Dedifferentiated amniotic fluid mesenchymal stem cell (primary cell): ENCODE measurements around the gene TMEM255B.
"Not testable (repeated sequence)": the region's sequence is repeated elsewhere in the genome, so short reads cannot be mapped to it uniquely, and the experiment has no call there.

ENCODE experiments used
- DNase-seq: peaks from one replicate; pipeline ENCODE4 v3.0.0-alpha.2; 2016; ENCODE audit errors: extremely low spot score

The TMEM255B gene

DNA sequence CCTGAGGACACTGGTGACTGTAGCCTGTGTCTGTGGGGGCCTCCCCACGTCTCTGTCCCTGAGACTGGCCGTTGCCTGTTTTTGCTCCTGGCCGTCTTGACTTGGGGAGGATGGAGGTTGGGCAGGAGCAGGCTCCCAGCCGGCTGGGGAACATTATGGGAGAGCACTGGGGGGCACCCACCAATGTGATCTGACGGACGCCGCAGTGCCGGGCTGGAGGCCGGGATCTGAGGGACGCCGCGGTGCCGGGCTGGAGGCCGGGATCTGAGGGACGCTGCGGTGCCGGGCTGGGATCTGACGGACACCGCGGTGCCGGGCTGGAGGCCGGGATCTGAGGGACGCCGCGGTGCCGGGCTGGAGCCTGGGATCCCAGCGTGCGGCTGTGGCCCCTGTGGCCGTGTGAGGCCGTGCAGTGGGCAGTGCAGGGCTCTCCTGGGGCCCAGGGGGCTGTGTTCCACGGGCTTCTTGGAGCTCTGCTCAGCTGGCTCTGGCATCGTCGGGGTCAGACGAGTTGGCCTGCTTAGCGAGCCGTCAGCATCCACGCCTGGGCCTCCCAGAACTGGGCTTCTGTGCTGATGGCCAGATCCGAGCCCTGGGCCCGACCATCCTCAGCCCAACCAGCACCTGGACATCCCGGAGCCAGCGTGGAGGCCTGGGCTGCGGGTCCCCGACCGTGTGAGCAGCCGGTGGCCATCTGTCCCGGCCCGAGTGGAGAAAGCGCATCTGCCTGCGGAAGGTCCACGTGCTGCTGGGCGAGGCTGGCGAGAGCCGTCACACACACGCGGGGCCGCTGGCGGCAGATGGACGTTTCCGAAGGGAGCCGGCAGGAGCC is 59.0 kb downstream of the TMEM255B start:
- DNase-seq, result no peak

DNA sequence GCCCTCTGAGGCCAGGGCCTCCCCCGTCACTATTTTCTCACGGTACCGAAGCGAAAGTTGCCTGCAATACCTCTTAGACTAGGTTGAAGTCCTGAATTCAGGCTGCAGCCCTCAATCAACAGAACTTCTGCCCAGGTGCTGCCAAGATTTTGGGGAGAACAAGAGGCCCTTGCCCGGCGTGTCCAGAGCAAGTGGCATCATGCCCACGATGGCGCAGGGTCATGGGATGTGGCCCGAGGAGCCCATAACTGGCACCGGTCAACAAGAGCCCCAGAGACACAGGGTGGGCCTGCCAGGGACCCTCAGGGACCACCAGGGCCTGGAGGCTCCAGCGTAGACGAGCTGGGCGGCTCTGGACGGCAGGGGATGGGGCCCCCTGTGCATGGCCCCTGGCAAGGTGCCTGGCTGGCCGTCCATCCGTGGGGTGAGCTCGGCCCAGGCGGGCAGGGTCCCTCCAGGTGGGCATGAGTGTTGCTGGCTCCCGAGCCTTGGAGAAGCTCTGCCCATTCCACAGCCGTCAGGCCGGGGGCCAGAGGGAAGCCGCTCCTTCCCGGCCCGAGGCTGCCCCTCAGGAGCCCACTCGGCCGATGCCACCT is 59.8 kb downstream of the TMEM255B start:
- DNase-seq, result no peak

DNA sequence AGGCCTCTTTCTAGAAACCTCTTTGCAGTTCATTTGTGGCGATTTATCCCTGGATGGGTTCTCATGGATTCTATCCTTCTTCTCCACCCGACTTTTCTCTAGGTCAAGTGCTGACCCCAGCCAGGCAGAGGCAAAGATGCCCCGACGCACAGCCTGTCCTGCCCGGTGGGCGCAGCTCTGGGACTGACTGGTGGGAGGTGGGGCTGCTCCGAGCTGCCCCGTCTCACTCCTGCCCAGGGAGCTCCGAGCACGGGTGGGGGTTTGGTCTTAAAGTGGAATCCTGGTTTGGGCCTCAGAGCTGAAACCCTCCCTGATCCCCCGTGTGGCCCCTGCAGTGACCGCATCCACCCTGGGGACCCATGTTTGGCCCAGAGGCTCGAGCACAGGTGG is 60.3 kb downstream of the TMEM255B start:
- DNase-seq, result no peak

DNA sequence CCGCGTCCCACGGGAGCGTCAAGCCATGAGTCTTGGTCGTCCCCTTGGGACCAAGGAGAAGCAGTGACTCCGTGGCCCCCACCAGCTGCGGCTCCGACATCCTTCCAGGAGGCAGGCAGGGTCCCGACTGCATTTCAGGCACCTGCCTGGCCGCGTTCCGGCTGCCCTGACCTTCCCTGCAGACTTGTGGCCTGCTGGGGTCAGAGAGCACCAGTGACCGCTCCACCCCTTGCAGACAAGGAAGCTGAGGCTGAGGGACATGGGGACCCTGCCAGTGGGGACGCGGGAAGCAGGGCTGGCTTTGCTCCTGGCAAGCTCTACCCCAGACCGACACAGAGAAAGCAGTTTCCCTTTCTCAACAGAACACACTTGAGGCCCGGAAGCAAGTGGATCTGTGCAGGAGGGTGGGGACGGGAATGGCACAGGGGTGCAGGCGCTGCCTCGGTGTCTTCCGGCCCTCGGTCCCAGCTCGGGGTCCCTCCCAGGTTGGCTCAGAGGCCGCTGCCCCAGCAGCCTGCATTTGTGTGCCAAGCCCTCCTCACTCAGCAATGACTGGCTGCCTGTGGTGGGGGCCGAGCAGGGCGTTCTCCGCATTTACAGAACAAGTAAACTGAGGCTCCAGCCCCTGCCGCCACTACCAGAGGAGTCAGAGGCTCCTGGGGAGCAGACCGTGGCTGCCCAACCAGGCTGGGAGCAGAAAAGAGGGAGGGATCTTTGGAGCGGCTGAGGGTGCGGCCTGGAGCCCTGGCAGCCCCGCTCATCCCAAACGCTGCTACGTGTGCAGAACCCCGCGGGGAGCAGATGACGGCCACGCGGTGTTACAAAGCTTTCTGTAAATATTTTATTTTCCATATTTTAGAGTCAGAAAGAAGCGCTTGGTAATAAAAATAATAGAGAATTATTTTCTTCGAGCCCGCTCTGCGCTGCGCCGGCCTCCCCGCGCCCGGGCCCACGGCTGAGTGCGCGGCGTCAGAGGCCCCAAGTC is 61.0 kb downstream of the TMEM255B start:
- no peak for DNase-seq

DNA sequence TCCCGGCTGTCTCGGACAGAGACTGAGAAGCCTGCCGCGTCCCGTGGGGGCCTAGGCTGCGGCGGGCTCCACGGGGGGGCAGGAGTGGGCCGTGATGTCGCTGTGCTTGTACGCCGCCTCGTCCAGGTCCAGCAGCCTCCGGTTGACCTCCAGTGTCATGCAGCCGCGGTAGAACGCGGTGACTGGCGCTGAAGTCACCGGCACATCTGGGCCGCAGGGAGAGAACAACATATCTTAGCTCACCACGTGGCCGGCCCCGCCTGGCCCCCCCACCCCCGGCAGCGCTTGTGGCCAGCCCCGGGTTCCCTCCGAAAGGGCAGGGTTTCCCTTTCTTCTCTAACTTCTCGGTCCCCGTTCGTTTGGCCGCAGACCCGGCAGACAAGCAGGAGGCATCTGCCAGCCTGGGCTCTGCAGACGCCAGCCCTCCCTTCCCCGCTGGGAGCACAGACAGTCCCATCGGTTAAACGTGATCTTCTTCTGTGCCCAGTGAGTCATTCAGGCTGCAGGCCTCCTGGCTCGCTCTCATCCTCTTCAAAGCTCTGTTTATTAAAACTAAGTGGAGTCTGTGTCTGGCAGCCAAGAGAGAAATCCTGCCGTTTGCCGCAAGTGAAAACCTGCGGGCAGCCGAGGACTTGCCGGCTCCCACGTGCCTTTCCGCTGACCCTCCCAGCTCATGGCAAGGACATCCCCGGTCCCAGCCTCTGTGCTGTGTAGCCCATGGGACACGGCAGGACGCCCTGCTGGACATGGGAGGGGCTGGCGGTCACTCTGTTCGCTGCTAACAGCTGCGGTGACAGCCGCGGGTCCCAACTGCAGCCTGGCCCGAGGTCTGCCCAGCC is 62.0 kb downstream of the TMEM255B start:
- DNase-seq, result peak; percentile 92

DNA sequence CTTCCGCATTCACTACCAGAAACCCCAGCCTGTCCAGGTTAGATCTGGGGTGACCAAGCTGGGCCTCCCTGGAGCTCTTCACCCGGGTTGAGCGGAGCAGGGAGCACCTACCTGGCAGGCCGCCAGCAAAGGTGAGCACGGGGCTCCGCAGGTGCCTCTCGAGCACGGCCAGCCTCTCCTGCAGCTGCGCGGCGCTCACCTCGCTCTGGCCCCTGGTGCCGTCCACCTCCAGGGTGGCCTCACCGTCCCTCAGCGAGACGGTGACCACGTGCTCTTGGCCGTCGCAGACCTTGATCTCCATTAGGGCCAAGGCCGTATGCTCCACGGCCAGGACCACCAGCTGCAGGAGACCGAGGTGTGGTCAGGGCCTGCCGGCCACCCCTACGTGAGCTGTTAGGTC is 62.8 kb downstream of the TMEM255B start:
- DNase-seq, result no peak

DNA sequence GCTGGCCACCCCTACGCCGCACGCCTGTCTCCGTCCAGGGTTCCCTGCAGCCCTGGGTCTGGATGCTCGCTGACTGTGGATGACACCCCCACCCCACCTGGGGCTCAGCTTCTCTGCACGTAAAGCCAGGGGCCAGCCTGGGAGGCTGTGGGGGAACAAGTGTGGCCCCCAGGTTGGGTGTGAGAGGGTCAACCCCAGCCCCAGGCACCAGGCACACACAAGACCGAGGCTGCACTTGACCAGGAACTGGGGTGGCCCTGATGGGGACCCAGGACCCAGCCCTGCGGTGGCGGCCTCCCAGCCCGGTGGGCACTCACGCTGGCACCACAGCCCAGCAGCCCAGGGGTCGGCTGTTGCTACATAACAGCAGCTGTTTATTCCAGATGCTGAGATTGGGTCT is 63.2 kb downstream of the TMEM255B start:
- DNase-seq, result no peak

DNA sequence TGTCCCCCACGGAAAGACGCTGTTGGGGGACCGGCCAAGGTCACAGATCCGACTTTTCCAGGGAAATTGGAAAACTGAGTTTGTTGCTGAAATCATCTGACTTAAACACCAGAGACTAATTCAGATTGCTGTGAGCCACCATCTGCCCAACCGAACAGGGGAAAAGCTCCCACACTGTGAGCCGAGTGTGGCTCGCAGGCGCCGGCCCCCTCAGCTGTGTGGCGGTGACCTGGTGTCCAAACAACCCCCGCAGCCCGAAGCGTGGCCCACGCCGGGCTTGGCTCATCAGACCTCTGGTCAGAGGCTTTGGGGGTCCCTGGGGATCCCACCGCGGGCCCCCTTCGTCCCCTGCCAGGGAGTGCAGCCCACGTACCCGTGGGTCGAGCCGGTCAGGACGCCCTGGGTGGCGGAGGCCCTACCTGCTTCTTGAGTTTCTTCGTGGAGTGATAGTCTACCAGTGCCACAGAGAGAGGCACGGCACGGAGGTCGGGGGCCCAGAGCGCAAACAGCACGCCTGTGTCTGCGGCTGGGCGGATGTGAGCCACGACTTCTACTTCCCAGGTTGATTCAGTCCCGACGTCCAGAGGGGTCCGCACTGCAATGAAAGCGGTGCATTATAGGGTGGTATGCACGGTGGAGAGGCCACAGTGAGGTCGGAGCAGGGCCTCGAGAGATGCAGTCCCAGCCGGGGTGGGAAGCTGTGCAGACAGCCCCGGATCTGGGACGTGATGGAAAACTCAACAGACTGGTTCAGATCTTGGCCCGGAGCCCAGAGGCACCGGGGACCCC is 64.1 kb downstream of the TMEM255B start:
- DNase-seq, result no peak

DNA sequence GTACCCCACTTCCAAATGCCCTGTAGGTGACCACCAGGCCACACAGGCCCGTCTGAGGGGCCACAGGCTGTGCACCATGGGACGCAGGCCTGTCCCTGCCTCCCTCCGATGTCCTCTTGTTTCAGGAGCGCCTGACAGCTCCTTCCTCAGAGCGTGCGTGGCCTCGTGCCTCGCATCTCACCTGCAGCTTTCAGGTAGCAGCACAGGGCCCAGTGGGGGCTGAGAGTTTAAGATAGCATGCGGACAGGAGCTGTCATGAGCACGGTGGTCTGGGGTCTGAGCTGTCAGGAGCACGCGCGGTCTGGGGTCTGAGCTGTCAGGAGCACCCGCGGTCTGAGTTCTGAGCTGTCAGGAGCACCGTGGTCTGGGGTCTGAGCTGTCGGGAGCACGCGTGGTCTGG is 64.7 kb downstream of the TMEM255B start:
- DNase-seq, result no peak

DNA sequence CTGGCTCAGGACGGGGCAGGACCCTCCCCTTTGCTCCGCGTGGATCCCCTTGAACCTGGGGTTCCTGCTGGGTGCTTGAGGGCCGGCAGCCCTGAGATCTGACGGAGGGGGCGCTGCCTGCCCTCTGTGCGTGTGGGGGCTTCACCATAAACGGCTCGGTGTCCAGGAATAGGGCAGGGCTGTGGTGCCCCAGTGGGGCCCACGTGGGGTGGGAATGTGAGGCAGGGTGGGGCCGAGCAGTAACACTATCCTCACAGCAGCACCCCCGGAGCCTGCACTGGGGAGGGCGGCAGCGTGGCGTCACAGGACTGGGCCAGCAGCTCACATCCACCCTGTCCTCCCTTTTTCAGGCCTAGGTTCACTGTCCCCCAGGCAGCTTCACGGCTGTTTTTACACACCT is 66.8 kb downstream of the TMEM255B start:
- no peak for DNase-seq

DNA sequence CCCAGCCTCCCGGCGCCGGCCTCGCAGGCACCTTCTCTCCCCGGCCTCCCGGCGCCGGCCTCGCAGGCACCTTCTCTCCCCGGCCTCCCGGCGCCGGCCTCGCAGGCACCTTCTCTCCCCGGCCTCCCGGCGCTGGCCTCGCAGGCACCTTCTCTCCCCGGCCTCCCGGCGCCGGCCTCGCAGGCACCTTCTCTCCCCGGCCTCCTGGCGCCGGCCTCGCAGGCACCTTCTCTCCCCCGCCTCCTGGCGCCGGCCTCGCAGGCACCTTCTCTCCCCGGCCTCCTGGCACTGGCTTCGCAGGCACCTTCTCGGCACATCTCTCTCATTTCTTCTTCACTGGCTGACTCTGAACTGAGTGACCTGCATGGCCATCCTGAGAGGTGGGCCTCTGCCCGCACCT is 67.4 kb downstream of the TMEM255B start:
- DNase-seq, result not testable (repeated sequence)

DNA sequence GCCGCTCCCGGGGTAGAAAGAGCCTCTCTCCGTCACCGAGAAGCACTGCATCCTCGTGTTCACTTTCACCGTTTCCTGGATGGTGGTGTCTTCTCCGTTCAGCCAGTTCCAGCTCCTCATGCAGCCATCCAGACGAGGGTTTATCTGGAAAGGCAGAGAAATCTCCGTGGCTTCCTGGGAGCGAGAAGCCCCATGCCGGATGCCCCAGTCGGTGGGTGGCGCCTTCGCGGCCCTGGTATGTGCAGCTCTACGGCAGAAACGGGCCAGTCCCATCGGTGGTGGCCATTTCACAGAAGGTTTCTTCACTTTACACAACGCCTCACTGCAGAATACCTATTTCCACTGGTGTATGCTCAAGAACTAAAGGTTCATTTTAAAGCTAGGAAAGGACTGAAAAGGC is 68.0 kb downstream of the TMEM255B start:
- no peak for DNase-seq

DNA sequence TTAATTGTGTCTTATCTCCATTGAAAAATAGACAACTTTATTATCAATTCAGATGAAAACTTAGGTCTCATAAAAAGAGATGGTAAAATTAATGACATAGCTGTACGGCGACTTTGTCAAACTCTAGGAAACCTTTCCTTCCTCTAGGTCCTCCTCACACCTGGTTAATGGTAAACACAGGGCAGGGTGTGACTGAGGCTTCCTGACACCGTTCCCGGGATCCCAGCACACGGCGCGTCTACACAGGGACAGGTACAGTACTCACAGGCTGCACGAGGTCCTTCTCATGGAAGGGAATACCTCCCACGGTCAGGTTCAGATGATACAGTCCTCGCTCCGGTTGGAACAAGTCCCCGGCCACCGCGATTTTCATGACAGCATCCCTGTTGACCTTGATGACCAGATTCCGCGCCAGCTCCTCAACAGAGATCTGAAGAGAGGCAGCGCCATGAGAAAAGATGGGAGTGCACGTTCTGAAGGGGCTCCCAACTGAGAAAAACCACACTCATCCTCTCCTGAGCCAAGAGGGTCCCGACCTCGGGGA is 69.3 kb downstream of the TMEM255B start:
- DNase-seq, result no peak

DNA sequence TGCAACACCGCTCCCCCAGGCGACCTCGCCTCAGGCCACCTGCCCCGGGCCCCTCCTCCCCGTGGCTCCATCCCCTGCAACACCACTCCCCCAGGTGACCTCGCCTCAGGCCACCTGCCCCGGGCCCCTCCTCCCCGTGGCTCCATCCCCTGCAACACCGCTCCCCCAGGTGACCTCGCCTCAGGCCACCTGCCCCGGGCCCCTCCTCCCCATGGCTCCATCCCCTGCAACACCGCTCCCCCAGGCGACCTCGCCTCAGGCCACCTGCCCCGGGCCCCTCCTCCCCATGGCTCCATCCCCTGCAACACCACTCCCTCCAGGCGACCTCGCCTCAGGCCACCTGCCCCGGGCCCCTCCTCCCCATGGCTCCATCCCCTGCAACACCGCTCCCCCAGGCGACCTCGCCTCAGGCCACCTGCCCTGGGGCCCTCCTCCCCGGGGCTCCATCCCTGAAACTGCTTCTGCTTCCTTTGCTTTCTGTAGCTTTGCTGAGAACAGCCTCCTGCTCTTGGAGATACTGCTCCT is 71.5 kb downstream of the TMEM255B start:
- DNase-seq, result not testable (repeated sequence)

DNA sequence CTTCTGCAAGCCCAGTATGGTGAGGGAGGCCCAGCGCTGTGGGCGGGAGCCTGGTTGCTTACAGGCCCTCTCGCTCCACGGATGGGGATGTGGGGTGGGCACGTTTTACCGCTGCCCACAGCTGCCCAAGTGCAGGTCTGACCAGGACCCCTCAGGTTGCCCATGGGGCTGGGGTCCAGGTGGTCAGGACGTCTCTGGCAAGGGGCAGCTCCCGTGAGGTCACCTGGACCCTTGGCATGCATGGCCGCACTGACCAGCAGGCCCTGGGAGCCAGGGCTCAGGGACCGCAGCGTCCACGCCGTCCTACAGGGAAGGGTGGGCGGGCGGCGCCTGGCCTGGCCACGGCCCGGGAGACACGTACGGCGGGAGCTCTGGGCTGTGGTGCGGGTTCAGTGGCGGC is 72.0 kb downstream of the TMEM255B start:
- no peak for DNase-seq

DNA sequence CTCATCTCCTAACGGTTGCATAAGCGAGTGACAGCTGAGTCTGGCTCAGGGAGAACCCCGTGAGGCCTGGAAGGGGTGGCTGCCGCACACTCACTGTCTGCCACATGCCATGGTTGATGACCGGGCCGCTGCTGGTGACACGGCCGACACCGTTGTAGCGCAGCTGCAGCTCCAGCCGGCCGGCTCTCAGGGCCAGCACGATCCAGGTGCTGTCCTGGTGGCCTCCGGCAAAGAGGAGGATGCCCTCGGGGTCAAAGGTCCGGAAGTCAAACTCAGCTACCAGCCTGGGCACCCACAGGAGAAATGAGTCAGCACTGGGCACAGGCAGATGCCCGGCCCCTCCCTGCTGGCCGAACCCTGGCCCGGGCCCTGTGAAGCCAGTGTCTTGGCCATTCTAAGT is 73.2 kb downstream of the TMEM255B start:
- no peak for DNase-seq

DNA sequence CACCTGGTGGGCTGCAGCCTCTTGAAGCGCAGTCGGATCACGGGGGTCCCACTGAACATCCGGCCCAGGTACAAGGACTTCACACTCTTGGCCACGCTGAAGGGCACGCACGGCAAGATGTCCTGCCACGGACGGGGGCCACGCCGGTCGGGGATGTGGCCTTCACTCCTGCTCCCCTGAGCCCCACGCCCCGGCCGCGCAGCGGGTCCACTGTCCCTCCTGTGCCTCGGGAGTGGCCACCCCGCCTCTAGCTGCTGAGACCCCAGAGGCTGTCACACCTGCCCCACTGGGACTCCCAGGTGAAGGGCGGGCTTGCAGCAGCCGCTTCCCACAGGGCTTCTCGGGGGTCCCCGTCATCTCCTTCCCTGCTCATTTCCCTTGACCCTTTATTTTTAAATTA is 73.6 kb downstream of the TMEM255B start:
- DNase-seq, result no peak

DNA sequence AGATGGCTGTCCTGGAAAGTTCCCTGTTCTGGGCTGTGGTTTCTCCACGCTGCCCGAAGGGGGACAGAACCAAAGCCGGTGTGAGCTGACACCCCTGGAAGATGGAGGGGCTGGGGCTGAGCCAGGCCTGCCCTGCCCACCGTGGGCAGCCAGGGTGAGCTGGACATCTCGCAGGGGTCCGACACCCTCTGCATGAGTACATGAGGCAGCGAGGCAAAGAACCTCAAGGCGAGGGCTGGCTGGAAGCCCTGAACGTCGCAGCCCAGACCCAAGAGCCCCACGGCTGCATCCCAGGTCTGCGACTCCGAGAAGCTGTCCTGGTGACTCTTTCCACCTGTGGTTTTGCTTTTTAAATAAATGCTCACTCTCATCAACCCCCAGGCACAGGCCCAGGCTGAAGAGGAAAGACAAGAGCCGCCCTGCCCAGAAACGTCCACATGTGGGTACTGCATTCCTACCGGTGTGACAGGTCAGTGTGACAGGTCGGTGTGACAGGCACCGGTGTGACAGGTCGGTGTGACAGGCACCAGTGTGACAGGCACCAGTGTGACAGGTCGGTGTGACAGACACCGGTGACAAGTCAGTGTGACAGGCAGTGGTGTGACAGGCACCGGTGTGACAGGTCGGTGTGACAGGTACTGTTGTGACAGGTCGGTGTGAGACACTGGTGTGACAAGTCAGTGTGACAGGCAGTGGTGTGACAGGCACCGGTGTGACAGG is 74.2 kb downstream of the TMEM255B start:
- DNase-seq, result no peak

DNA sequence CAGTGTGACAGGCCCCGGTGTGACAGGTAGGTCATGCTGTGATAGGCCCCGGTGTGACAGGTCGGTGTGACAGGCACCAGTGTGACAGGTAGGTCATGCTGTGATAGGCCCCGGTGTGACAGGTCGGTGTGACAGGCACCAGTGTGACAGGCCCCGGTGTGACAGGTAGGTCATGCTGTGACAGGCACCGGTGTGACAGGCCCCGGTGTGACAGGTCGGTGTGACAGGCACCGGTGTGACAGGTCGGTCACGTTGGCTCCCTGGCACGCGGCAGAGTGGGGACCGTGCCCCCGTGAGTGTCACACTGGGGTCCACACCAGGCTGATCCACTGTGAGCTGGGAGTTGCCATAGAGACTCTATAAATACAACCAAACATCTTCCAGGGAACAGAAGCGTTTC is 75.0 kb downstream of the TMEM255B start:
- DNase-seq, result not testable (repeated sequence)
